Measurements from ENCODE around the gene CDH4.
"Not testable (repeated sequence)": the region's sequence is repeated elsewhere in the genome, so short reads cannot be mapped to it uniquely, and the experiment has no call there.

The CDH4 gene

DNA sequence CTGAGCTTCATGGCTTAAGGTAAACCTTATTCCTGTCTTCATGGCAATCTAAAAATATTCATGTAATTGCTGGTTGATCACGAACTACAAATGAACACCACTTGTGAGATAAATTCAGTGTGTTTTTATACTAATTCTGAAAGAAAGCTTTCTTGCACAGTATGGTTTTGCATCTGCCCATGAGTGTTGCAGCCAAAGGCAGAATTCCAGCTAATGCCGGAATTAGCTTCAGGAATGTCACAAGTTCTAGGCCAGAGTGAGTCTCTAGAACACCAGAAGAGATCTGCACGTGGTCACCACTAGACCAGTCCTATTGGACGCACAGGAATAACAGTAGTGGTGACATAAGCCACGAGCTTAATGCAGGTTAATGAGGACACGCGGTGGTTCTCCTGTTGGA is 223.7 kb downstream of the CDH4 start:
- Histone ChIP-seq H3K4me3 (ENCODE audit: low read length) (no peak overlapping the region), H3K36me3 (ENCODE audit: control insufficient read depth, insufficient read depth, low read length) (no peaks in the 10 kb centered on the region), H3K27ac (ENCODE audit: low read depth, low read length) (no peak overlapping the region)

DNA sequence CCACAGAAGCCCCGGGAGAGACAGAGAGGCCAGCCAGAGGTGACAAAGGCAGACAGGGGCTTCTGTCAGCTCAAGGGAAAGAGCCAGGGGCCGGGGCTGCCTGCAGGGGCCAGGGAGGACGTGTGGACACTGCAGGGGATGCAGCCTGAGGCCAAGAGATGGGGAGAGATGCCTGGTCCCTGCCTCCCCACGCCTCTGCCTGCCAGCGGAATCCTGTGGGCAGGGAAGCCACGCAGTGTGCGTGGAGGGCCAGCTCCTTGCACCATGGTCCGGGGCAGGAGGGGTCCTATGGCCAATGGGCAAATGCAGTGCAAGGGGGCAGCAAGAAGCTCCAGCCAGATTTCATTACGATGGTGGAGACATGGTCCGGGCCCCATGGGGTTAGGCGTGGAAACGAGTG is 224.9 kb downstream of the CDH4 start:
- Histone ChIP-seq H3K27ac (ENCODE audit: low read depth, low read length) (no peak overlapping the region), H3K4me3 (ENCODE audit: low read length) (no peak overlapping the region), H3K27me3 (ENCODE audit: control insufficient read depth, insufficient read depth, low read length) (no peaks in the 10 kb centered on the region), H3K4me1 (ENCODE audit: control insufficient read depth, insufficient read depth, low read length) (no peaks in the 10 kb centered on the region), H3K36me3 (ENCODE audit: control insufficient read depth, insufficient read depth, low read length) (no peaks in the 10 kb centered on the region), H3K9ac (ENCODE audit: low read length) (no peak overlapping the region)

More for the DNA sequence above, 223.7 kb downstream of the CDH4 start:
- Histone ChIP-seq H3K4me1 (ENCODE audit: control insufficient read depth, insufficient read depth, low read length) (no peaks in the 10 kb centered on the region), H3K27me3 (ENCODE audit: control insufficient read depth, insufficient read depth, low read length) (no peaks in the 10 kb centered on the region), H3K9ac (ENCODE audit: low read length) (no peak overlapping the region)

GRCh38 chr20:61477451-61477861 is 225.4 kb downstream of the CDH4 start:
- Histone ChIP-seq H3K4me1 (ENCODE audit: control insufficient read depth, insufficient read depth, low read length) (no peaks in the 10 kb centered on the region), H3K9ac (ENCODE audit: low read length) (no peak overlapping the region), H3K27ac (ENCODE audit: low read depth, low read length) (no peak overlapping the region)

DNA sequence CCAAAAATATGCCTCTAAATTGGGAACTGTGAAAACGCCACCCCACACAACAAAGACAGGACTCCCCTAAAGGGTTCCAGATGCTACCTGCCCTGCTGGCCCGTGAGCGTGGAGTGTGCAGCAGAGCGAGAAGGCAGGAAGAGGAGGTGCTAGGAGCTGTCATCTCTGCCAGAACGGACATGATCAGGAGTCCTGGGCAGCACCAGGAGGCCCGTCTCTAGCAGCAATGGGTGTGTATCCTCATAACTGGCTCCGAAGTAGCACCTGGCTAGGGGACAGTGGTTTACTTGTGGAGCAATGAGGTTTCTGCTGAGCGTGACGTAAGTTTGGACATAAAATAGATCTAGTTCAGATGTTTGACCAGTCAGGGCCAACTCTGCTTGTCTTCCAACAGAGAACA is 226.0 kb downstream of the CDH4 start:
- H3K36me3 ChIP-seq (ENCODE audit: control insufficient read depth, insufficient read depth, low read length) = no peaks in the 10 kb centered on the region
- H3K27me3 ChIP-seq (ENCODE audit: control insufficient read depth, insufficient read depth, low read length) = no peaks in the 10 kb centered on the region
- no peak overlapping the region for H3K9ac ChIP-seq (ENCODE audit: low read length)
- no peak overlapping the region for H3K4me3 ChIP-seq (ENCODE audit: low read length)
- no peaks in the 10 kb centered on the region for H3K4me1 ChIP-seq (ENCODE audit: control insufficient read depth, insufficient read depth, low read length)
- no peak overlapping the region for H3K27ac ChIP-seq (ENCODE audit: low read depth, low read length)

More at GRCh38 chr20:61477451-61477861, 225.4 kb downstream of the CDH4 start:
- H3K4me3 ChIP-seq (ENCODE audit: low read length) = no peak overlapping the region
- no peaks in the 10 kb centered on the region for H3K36me3 ChIP-seq (ENCODE audit: control insufficient read depth, insufficient read depth, low read length)
- no peaks in the 10 kb centered on the region for H3K27me3 ChIP-seq (ENCODE audit: control insufficient read depth, insufficient read depth, low read length)

GRCh38 chr20:61478611-61479305 is 226.7 kb downstream of the CDH4 start:
- Histone ChIP-seq H3K4me1 (ENCODE audit: control insufficient read depth, insufficient read depth, low read length) (no peaks in the 10 kb centered on the region), H3K9ac (ENCODE audit: low read length) (no peak overlapping the region), H3K27ac (ENCODE audit: low read depth, low read length) (no peak overlapping the region), H3K27me3 (ENCODE audit: control insufficient read depth, insufficient read depth, low read length) (no peaks in the 10 kb centered on the region), H3K4me3 (ENCODE audit: low read length) (no peak overlapping the region), H3K36me3 (ENCODE audit: control insufficient read depth, insufficient read depth, low read length) (no peaks in the 10 kb centered on the region)

GRCh38 chr20:61479433-61479832 is 227.4 kb downstream of the CDH4 start:
- not testable (repeated sequence) for H3K4me3 ChIP-seq (ENCODE audit: low read length); H3K4me1 ChIP-seq (ENCODE audit: control insufficient read depth, insufficient read depth, low read length); H3K27me3 ChIP-seq (ENCODE audit: control insufficient read depth, insufficient read depth, low read length); H3K36me3 ChIP-seq (ENCODE audit: control insufficient read depth, insufficient read depth, low read length); H3K9ac ChIP-seq (ENCODE audit: low read length); H3K27ac ChIP-seq (ENCODE audit: low read depth, low read length)

DNA sequence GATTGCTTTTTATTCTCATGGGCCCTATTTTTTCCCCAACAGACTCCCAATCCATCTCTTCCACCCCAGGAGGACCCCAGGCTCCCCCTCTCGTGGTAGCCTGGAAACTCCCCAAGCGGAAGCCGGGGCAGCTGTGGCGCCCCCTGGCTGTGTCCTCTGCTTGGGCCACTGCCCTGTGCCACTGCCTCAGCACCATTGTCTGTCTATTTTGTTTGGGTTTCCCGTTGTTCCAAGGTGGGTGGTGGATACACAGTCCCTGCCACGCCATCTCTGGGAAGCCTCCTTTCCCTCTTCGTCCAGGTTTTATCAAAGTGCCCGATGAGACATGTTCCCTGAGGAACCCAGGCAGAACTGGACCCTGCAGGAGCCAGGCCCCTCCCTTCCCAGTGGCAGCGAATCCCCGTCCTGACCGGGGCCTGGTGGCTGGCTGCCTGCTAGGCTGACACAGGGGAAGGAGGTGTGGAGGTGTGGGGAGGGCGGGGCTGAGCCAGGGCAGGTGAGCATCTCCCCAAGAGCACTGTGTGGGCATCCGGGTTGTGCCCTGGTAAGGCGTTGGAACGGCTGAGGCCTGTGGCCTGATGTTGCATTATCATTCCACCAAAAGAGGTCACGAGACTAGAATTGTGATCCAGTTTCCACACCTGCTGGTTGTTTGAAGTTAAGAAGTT is 228.2 kb downstream of the CDH4 start:
- H3K4me3 ChIP-seq (ENCODE audit: low read length) = no peak overlapping the region
- H3K27me3 ChIP-seq (ENCODE audit: control insufficient read depth, insufficient read depth, low read length) = no peaks in the 10 kb centered on the region
- H3K4me1 ChIP-seq (ENCODE audit: control insufficient read depth, insufficient read depth, low read length) = no peaks in the 10 kb centered on the region

GRCh38 chr20:61482056-61482887 is 230.2 kb downstream of the CDH4 start:
- Histone ChIP-seq H3K36me3 (ENCODE audit: control insufficient read depth, insufficient read depth, low read length) (no peaks in the 10 kb centered on the region), H3K27me3 (ENCODE audit: control insufficient read depth, insufficient read depth, low read length) (no peaks in the 10 kb centered on the region), H3K27ac (ENCODE audit: low read depth, low read length) (no peak overlapping the region), H3K4me1 (ENCODE audit: control insufficient read depth, insufficient read depth, low read length) (no peaks in the 10 kb centered on the region), H3K9ac (ENCODE audit: low read length) (no peak overlapping the region), H3K4me3 (ENCODE audit: low read length) (no peak overlapping the region)

More for the DNA sequence above, 228.2 kb downstream of the CDH4 start:
- H3K9ac ChIP-seq (ENCODE audit: low read length) = no peak overlapping the region
- H3K36me3 ChIP-seq (ENCODE audit: control insufficient read depth, insufficient read depth, low read length) = no peaks in the 10 kb centered on the region
- no peak overlapping the region for H3K27ac ChIP-seq (ENCODE audit: low read depth, low read length)

DNA sequence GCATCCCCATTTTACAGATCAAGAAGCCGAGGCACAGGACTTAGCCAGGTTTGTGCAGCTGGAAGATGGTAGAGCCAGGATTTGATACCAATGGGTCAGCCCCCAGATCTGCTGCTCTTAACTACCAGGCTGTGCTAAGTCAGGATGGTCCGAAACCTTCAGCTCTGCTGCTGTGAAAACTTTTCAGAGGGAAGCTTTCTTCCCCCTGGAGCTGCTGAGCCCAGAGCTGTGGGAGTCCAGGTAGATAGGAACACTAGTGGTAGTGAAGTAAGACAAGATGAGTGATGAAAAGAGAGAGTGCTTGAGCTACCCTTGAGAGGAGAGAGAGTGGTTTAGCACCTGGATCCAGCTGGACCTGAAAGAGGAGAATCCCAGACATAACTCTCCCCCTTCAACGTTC is 230.8 kb downstream of the CDH4 start:
- Histone ChIP-seq H3K36me3 (ENCODE audit: control insufficient read depth, insufficient read depth, low read length) (no peaks in the 10 kb centered on the region), H3K9ac (ENCODE audit: low read length) (no peak overlapping the region), H3K27ac (ENCODE audit: low read depth, low read length) (no peak overlapping the region), H3K4me1 (ENCODE audit: control insufficient read depth, insufficient read depth, low read length) (no peaks in the 10 kb centered on the region), H3K27me3 (ENCODE audit: control insufficient read depth, insufficient read depth, low read length) (no peaks in the 10 kb centered on the region), H3K4me3 (ENCODE audit: low read length) (no peak overlapping the region)

DNA sequence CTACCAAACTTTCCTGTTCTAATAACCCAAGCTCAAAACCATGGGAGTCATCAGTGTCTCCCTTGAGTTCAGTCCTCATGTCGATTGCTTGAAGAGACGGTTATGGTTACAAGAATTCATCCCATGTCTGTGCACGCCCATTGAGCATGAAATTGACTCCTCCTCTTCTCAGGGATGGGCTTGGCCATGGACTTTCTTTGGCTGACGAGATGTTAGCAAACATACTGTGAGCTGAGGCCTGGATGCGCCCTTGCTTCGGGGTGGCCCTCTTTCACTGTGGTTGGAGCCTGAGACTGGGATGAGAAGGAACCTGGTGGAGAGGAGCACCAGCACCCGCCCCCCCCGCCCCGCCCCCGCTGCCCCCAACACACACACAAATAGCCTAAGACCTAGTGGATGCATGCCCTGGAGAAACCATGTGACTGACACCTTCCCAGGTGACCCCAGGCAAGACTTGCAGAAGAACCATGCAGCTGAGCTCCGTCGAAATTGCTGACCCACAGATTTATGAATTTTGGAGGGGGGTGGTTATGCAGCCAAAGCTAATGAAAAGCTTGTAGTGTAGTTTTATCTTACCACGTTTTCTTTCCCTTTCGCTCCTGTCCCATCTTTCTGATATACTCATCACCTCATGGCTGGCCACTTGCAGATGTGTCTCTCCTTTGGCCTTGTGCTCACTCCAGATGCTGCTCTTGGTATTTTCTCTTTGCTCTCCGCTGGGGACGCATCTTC is 231.4 kb downstream of the CDH4 start:
- no peaks in the 10 kb centered on the region for H3K27me3 ChIP-seq (ENCODE audit: control insufficient read depth, insufficient read depth, low read length)
- H3K9ac ChIP-seq (ENCODE audit: low read length) = no peak overlapping the region
- no peak overlapping the region for H3K4me3 ChIP-seq (ENCODE audit: low read length)
- no peak overlapping the region for H3K27ac ChIP-seq (ENCODE audit: low read depth, low read length)
- no peaks in the 10 kb centered on the region for H3K4me1 ChIP-seq (ENCODE audit: control insufficient read depth, insufficient read depth, low read length)
- no peaks in the 10 kb centered on the region for H3K36me3 ChIP-seq (ENCODE audit: control insufficient read depth, insufficient read depth, low read length)

DNA sequence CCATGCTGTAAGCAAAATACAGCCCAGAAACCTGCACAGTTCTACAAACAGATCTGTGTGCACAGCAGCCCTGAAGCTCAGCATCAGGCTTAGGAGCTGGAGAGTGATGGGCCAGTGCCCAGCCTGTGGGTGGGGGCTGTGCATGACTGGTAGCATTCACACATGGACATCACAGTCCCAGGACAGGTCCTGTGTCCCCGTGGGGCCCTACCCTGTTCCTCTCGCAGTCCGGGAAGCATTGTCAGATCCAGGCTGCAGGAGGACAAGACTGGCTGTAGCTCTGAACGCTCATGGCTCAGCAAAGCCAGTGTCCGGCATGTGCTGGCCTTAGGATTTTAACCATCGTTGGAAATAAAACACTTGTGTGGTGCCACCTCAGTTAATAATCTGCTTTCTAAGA is 234.1 kb downstream of the CDH4 start:
- no peaks in the 10 kb centered on the region for H3K36me3 ChIP-seq (ENCODE audit: control insufficient read depth, insufficient read depth, low read length)
- no peak overlapping the region for H3K9ac ChIP-seq (ENCODE audit: low read length)
- H3K4me1 ChIP-seq (ENCODE audit: control insufficient read depth, insufficient read depth, low read length) = no peaks in the 10 kb centered on the region
- no peaks in the 10 kb centered on the region for H3K27me3 ChIP-seq (ENCODE audit: control insufficient read depth, insufficient read depth, low read length)
- H3K27ac ChIP-seq (ENCODE audit: low read depth, low read length) = no peak overlapping the region
- H3K4me3 ChIP-seq (ENCODE audit: low read length) = no peak overlapping the region

GRCh38 chr20:61487346-61487996 is 235.4 kb downstream of the CDH4 start:
- Histone ChIP-seq H3K27me3 (ENCODE audit: control insufficient read depth, insufficient read depth, low read length) (no peaks in the 10 kb centered on the region), H3K36me3 (ENCODE audit: control insufficient read depth, insufficient read depth, low read length) (no peaks in the 10 kb centered on the region), H3K27ac (ENCODE audit: low read depth, low read length) (no peak overlapping the region), H3K9ac (ENCODE audit: low read length) (no peak overlapping the region), H3K4me3 (ENCODE audit: low read length) (no peak overlapping the region), H3K4me1 (ENCODE audit: control insufficient read depth, insufficient read depth, low read length) (no peaks in the 10 kb centered on the region)
